GM21515 (cell line): Measurements from ENCODE around the gene SERPINA4.
"Not testable (repeated sequence)": the region's sequence is repeated elsewhere in the genome, so short reads cannot be mapped to it uniquely, and the experiment has no call there.

Source experiments
- ATAC-seq: cut with Tn5 transposase; IDR thresholded peaks from one replicate; pipeline ENCODE4 v1.9.1; 2021; ENCODE audit not compliant: unreplicated experiment

The SERPINA4 gene

DNA sequence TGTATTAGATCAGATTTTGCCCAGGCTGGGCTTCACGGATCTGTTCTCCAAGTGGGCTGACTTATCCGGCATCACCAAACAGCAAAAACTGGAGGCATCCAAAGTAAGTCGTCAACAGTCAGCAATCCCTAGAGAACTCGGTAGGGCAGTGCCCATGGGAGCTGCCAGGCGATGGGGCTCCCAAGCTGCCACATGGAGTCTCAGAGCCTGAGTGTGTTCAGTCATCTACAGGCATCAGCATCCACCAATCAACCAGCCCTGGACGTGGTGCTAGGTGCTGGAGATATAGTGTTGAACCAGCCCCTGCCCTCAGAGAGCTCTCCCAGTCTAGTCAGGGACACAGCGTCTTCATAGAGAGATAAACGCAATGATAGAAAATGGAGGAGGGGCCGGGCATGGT is 6.9 kb downstream of the SERPINA4 start:
- no peak for ATAC-seq

DNA sequence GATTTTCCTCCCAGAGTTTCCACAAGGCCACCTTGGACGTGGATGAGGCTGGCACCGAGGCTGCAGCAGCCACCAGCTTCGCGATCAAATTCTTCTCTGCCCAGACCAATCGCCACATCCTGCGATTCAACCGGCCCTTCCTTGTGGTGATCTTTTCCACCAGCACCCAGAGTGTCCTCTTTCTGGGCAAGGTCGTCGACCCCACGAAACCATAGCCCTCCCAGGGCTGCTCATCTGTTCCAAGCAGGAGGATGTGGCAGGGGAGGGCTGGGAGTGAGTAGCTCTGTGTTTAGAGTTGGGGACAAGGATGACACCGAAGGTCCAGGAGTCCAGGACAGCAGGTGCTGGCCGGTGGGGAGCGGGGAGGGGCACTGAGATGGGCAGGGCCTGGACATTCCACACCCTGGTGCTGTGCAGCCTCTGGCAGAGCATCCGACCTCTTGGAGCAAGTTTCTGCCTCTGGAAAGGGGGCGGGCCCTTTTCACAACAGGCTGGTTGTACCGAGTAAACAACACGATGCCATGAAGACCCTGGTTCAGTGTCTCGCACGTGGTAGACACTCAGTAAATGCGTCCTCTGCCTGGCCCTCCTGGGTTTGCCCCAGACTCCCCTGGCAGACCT is 8.2 kb downstream of the SERPINA4 start:
- ATAC-seq: no peak

DNA sequence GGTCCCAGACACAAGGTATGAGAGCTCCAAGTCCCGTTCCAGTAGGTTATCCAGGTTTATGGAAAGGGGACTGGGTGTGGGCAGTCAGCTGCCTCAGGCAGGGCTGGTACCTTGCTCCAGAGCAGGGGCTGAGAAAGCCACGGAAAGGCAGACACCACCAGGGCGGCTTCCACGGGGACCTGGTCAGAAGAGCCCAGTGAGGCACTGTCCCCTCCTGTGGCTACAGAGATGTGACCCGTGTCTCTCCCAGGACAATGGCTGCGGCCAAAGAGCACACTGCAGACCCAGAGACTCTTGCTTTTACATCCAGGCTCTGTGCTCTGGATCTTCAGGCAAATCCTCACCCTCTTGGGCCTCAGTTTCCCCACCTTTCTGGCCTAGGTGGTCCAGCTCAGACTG is 8.8 kb downstream of the SERPINA4 start:
- ATAC-seq: no peak

DNA sequence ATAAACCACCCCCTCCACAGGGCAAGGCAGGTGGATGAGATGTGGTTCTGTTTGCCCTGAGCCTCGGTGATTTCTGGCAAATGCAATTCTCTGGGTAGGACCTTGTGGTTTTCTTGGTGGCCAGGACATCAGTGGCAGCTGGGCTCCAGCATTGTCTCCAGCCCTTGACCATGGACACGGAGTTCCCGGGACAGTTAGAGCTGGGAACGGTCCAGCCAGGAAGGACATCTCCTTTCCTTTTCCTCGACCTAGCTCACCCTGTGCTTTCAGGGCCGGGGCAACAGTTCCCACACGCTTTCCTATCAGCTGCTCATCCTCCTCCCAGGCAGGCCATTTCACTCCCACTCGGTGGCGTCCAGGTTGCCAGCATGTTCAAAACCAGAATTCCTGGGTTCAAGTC is 9.2 kb downstream of the SERPINA4 start:
- ATAC-seq: no peak

DNA sequence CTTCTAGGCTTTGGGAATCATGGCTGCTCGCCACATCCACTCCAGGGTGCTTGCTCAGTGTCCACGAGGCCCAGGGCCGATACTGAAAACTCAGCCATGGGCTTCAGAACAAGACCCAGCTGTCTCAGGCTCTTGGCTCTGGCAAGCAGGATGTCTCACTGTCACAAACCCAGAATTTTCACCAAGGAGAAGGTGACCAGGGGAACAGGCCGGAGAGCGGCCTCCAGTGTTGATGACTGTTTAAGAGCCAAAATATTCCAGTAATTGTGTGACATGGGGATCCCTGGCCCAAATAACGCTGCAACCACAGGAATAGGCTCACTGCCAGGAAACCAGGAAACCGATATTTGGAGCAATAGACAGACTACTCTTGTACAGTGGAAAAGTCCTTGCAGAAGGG is 10.2 kb downstream of the SERPINA4 start:
- no peak for ATAC-seq

DNA sequence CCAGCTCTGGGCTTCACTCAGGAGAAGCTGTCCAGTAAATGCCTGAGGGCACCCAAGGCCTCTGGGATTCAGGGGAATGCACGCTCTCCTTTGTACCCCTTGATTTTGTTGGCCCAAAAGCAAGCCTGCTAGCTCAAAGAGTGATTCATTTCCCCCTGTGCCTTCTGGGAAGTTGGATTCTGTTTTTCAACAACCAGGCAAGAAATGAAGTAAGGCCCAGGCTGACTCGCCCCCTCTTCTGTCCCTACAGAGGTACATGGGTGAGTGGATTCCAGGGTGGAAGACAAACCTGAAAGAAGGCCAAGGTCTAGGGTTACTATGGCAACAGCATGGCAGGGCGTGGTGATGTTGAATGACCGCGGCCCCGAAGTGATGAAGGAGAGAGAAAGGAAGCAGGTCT is 10.7 kb downstream of the SERPINA4 start:
- ATAC-seq: no peak

DNA sequence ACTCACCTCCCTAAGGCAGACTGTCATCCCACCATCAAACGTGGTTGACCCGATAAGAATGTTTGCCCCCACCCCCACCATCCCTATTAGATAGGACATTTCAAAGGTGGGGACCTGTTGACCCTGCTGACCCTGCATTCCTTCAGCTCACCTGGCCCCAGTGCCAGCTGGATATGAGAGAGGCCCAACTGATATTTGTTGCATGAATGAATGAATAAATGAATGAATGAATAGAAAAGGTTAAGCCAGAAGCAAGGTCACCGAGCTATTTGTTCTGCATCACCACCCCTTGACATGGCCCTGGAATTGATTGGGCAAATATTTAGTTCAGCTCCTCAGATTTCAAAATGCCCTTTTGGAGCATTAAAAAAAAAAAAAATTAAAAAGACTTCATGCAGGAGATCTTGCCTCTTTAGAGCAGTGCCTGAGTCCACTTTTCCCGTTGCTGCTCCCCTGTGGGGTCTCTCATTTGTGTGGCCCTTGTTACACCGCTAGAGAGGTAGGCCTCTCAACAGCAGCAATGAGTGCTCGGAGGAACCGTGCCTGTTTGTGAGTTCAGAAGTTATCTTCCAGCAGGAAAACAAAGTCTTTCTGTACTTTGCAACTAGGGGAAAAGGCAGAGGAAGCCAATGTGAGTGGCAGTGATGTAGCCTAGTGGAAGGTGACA is 11.5 kb downstream of the SERPINA4 start:
- no peak for ATAC-seq

DNA sequence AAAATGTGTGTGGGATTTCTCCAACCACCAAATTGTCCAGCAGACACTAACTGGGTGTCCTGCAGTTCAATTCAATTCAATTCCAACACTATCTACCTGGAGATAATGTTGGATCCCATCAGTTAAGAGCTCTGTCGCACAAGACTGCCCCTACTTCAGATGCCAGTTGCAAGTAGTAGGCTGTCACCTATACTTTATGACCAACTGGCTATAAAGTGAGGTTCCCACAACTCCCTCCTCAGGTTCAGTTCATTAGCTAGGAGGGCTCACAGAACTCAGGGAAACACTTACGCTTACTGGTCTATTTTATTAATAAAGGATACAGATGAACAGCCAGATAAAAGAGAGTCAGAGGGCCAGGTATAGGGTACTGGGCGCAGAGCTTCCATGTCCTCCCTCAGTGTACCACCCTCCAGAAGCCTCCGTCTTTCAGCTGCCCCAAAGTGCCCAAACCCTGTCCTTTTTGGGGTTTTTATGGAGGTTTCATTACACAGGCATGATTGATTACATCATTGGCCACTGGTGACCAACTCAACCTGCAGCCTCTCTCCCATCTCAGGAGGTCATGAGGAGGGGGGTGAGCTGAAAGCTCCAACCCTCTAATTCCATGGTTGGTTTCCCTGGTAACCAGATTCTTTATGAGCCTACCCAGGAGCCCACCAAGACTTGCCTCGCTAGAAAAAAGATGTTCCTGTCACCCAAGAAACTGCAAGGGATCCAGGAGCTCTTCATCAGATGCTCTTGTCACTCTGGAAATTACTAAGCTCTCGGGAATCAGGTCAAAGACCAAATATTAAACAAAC is 12.4 kb downstream of the SERPINA4 start:
- no peak for ATAC-seq

DNA sequence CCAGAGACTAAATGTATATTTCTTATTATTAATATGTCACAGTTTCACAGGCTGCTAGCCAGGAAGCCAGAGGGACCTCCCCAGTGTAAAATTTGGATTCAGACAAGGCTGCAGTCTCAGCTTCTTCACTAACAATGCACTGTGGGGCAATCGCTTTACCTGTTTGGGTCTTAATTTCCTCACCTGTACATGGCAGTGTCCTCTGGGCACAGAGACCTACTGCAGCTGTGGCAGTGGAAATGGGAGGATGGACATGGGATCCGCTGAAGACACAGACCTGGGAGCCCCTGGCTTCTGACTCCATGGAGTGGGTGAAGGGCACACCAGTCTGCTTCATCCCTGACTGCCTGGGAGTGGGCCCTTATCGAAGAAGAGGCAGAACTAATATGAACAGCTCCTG is 13.1 kb downstream of the SERPINA4 start:
- no peak for ATAC-seq

DNA sequence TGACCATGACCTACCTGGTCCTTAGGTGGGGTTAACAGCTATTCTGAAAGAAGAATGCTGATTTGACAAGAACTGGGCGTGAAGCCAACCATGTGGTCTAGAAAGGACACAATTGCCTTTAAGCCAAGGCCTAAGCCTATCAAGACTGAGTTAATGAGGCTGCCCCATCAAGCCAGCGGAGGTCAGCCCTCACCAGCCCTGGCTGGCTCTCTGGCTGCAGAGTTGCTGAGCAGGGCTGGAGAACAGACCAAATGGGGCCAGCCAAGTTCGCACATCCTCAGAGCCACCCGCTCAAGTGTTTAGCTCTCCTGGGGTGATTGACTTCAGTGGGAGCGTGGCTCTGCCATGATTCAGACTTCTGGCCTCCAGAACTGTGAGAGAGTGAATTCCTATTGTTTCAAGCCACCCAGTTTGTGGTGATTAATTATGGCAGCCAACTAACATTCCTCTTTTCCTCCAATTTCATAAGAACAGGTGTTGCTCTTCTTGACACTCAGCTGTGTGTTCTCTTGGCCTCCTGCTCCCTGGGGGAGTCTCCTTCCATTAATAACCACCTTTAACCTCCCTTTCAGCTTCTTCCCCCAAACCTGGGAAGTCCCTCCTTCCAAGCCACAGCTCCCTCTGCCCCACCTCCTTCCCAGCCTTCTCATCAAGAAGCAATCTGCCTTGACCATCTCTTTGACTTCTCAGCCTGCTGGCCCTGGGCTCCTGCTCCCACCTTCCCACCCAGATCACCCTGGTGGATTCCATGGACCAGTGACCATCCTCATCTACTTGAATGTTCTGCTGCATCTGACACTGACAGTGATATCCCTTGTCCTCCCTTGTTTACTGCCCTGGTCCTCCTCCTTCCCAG is 14.7 kb downstream of the SERPINA4 start:
- ATAC-seq: no peak

DNA sequence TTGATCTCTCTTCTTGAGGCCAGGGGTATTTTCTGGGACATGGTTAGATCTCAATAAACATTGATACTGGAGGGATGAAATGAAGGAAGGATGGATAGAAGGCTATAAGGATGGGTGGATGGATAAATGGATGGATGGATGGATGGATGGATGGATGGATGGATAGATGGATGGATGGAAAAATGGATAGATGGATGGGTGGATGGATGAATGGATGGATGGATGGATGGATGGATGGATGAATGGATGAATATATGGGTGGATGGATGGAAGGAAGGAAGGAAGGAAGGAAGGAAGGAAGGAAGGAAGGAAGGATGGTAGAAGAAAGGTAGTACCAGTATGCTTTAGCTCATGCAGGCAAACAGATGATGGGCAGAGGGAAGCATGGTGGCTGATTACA is 16.2 kb downstream of the SERPINA4 start:
- not testable (repeated sequence) for ATAC-seq

DNA sequence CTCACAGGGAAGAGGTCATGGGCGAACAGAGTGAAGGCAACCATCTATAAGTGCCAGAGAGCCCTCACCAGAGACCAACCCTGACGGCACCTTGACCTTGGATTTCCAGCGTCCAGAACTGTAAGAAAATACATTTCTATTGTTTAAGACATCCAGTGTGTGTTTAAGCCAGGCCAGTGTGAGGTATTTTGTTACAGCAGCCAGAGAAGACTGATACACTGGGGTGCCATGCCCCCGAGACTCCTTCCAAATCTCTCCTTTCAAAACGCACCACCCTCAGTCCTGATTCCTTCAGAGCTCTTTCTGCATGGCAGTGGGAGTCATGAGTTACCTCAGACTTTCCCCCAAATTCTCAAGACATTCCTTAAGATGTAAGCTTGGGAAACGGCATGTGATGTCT is 17.5 kb downstream of the SERPINA4 start:
- ATAC-seq: no peak

DNA sequence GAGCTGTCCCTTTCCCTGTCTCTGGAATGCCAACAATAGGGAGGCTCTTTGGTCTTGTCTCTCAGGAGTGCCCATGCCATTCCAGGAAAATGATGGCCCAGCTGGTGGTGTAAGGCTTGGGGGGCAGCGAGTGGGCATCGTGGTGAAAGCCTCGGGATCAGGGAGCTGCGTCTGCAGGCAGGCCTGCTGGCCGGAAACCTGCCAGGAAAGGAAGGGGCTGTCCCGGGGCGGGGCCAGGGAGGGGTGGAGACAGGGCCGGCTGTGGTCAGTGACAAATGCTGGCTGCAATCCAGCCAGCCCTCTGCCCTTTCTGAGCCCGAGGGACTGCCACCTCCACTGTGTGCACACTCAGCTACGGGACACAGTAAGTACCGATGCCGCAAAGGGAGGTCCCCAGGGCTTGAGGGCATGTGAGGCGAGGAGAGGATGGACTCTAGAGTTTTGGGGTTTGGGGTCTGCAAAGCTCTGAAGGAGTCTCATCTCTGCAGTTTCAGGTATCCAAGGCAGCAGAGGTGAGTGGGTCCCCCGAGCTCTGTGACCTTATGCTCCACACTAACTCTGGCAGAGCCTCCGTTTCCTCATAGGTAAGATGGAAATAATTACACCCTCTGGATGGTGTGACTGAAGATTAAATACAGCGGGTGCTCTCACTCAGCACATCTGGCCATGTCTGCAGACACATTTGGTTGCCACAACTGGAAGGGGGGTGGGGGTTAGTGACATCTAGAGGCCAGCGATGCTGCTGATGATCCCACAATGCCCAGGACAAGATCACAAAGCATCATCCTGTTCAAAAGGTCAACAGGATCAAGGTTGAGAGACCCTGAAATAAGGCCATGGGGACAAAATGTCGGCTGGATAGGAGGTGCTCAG is 20.1 kb downstream of the SERPINA4 start, which contains the start of gene SERPINA5:
Gene SERPINA5, plus strand, starts transcription at position 300 of the 873 bp plus-strand sequence. CDS start 5,937 bp downstream, outside the sequence.
- no peak for ATAC-seq

DNA sequence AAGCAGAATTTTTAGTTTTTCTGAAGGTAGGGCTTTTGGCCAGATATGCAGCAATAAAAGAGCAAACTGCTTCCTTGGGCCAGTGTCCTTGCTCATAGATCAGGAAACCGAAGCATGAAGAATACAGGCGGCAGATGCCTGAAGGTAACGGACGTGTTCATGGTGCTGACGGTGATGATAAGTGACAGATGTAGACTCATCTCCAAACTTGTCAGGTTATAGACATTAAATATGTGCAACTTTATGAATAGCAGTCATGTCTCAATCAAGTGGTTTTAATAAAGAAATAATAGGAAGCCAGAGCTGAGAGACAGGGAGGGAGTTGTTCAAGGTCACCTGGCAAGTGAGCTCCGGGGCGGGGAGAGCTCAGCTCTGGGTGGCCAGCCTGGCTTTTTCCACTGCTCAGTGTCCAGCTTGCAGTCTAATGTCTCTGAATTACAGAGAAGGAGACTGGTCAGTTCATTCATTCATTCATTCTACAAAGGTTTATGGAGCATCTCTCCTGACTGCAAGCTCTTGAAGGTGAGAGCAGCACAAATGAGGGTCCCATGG is 21.0 kb downstream of the SERPINA4 start:
- no peak for ATAC-seq

DNA sequence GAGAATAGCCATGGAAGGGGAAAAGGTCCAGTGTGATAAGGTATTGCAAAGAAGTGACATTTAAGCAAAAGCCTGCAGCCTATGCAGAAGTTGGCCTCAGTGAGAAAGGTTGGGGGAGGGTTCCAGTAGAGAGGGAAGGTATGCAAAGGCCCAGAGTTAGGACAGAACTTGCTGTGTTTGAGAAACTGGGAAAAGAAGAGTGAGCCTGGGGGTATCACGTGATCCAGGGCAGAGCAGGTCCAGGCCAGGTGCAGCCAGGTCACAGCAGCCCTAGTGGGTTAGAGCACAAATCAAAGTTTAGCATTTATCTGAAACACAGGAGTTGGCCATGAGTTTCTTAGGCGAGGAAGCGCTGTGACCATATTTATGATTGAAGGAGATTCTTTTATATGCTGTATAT is 21.6 kb downstream of the SERPINA4 start:
- no peak for ATAC-seq

DNA sequence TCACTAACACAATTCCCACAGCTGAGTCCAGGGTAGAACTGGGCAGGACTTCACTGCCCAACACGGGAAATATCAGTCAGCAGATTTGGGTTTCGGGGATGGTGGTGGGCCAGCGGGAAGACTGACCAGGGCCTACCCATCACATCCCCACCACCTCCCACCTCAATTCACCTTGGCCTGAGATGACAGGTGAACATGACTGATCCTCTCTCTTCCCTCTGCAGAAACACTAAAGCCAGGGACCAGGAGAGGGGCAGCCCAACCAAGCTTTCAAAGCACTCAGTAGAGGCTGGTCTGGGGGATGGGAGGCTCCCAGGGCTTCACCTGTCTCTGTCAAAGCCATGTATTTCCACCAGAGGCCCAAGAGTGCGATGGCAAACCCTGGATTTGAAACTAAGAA is 22.3 kb downstream of the SERPINA4 start:
- ATAC-seq: no peak

DNA sequence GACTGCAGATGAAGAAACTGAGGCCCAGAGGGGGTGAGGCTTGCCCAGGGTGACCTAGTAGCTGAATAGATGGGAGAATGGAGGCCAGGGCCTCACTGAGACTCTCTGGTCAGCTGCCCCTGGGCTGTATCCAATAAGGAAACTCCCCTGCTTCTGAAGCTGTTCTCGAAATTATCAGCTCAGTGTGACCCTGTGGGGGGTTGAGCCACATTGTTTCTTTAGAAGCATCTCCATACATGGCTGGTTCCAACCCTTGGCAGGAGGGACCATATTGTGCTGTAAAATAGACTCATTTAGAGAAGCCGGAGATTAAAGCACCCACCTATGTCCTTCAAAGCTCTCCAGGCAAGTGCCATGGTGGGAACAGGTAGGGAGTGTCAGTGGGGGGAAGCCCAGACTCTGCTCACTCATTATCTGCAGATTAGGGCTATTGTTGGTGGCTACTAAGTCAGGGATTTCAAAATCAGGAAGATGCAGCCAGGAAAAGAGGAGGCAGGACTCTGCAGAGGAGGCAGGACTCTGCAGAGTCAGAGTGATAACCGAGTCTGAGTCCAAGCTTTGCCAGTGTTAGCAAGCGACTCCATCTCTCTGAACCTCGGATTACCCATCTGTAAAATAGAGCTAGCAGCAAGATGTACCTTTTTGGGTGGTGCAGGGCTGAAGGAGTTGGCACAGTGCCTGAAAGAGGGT is 23.5 kb downstream of the SERPINA4 start:
- ATAC-seq: no peak

DNA sequence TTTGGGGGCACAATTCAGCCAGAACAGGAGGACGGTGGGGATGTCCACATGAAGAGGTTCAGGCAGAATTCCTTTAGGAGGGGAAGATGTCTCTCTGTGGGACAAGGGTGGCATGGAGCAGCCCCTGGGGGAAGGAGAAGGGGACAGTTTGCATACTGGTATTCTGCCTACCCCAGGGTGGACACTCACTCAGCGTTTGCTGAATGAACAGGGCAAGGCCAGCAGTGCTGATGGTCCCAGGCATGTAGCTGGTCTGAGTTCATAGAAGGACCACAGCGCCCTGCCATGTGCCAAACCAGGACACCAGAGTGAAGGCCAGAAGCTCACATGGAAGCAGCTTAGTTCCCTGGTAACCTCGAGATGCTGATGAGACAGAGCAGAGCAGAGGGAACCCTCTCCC is 25.4 kb downstream of the SERPINA4 start:
- no peak for ATAC-seq

DNA sequence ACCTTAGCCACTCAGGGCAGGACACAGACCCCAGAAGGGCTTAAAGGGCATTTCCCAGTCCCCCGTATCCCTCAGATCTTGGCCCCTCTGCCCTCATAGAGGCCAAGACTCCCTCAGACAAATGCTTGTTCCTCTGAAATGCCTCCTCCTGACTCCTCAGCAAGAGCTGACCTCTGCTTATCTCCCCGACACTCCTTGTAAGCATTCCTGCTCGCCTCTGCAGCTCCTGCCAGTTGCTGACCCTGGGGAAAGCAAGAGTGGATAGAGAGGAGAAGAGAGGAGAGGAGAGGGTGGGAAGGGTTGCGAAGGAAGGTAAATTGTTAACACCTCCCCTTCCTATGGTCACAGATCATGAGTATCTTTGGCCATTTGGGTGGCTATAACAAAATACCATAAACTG is 27.1 kb downstream of the SERPINA4 start:
- no peak for ATAC-seq
